B cell (primary cell): ENCODE measurements around the gene ATP2B3. TPM values are rescaled to one million over a fixed set of nuclear protein-coding genes. Genes with fewer than 3 reads are reported as not detected.
A peak's percentile ranks its signal among the peaks of the same experiment; 100 is the strongest.

ENCODE experiments used
- ATAC-seq: fragments of 200-7000 bp; cut with Tn5 transposase; one replicate; pipeline ENCODE4 v1.10.0; 2021; ENCODE audit warnings: low read depth, mild to moderate bottlenecking, moderate number of reproducible peaks, moderate library complexity
- CTCF ChIA-PET: fragments of 350-600 bp; sonication (Branson Sonifier 250); formaldehyde crosslinking; loops from one replicate; lab custom pipeline; 2021; ENCODE audit warnings: antibody characterized with exemption, inconsistent platforms; lab: Charles Lee
- POLR2A ChIA-PET: fragments of 350-600 bp; sonication (Branson Sonifier 250); formaldehyde crosslinking; loops from one replicate; lab custom pipeline; 2021; ENCODE audit warnings: antibody characterized with exemption; lab: Charles Lee
- DNase-seq: peaks from one replicate; pipeline ENCODE4 v3.0.0; 2013
- H2AFZ ChIP-seq: 2 replicates; pipeline ENCODE4 v1.6.1; 2012; ENCODE audit warnings: mild to moderate bottlenecking, low read depth, low read length; ENCODE audit not compliant: insufficient read depth, poor library complexity, severe bottlenecking
- H3K27ac ChIP-seq, 2 donors: 1 replicate in 1 of 2; 2 replicates in 1 of 2; pipeline ENCODE4 v1.5.1; 2012 to 2013; ENCODE audit warnings: low read length in 2 of 2, mild to moderate bottlenecking in 2 of 2, moderate library complexity in 1 of 2
- H3K27me3 ChIP-seq, 4 experiments: fragments of 200-600 bp in 1 of 4; sonication (generic) in 1 of 4; replicated peaks in 1 of 4; 1 replicate in 2 of 4; 2 replicates in 2 of 4; pipeline versions ENCODE4 v1.6.1 to v1.7.0; 2013 to 2016; ENCODE audit warnings: low read length in 3 of 4, mild to moderate bottlenecking in 2 of 4, mixed read lengths in 1 of 4, moderate library complexity in 1 of 4; ENCODE audit not compliant: insufficient read depth in 4 of 4, control insufficient read depth in 3 of 4; ENCODE audit errors: control extremely low read depth in 1 of 4
- H3K36me3 ChIP-seq, 2 experiments: replicated peaks in 1 of 2; 1 replicate in 1 of 2; 2 replicates in 1 of 2; pipeline versions ENCODE4 v1.6.1 to v1.7.1; 2013; ENCODE audit warnings: low read length in 1 of 2; ENCODE audit not compliant: insufficient read depth in 2 of 2, control insufficient read depth in 1 of 2; ENCODE audit errors: control extremely low read depth in 1 of 2, extremely low read depth in 1 of 2
- H3K4me1 ChIP-seq, 2 donors: fragments of 200-600 bp in 1 of 2; sonication (generic) in 1 of 2; 1 replicate in 1 of 2; 2 replicates in 1 of 2; pipeline versions ENCODE4 v1.5.1 to v1.6.1; 2013 to 2017; ENCODE audit warnings: low read length in 2 of 2; ENCODE audit not compliant: control insufficient read depth in 2 of 2, insufficient read depth in 2 of 2
- H3K4me2 ChIP-seq: replicated peaks from 2 replicates; pipeline ENCODE3; 2012; ENCODE audit warnings: mild to moderate bottlenecking, low read depth, low read length; ENCODE audit not compliant: poor library complexity, severe bottlenecking
- H3K4me3 ChIP-seq, 5 experiments: fragments of 200-600 bp in 1 of 5; sonication (generic) in 1 of 5; 1 replicate in 3 of 5; 2 replicates in 2 of 5; pipeline versions ENCODE4 v1.5.1 to v1.7.0; 2011 to 2016; ENCODE audit warnings: low read length in 4 of 5, mild to moderate bottlenecking in 4 of 5, low read depth in 2 of 5, control low read depth in 1 of 5, moderate library complexity in 1 of 5; ENCODE audit not compliant: insufficient read depth in 1 of 5; ENCODE audit errors: control extremely low read depth in 1 of 5, extremely low read depth in 1 of 5
- H3K79me2 ChIP-seq: fragments of 200-600 bp; sonication (generic); one replicate; pipeline ENCODE4 v1.6.0; 2016; ENCODE audit warnings: low read length; ENCODE audit not compliant: control insufficient read depth, insufficient read depth
- H3K9ac ChIP-seq: fragments of 200-600 bp; sonication (generic); 2 replicates; pipeline ENCODE4 v1.6.1; 2017; ENCODE audit warnings: mild to moderate bottlenecking, low read length, moderate library complexity
- H3K9me3 ChIP-seq, 3 donors: one replicate each; pipeline versions ENCODE4 v1.6.1 to v1.7.1; 2013; ENCODE audit warnings: low read length in 2 of 3; ENCODE audit not compliant: control insufficient read depth in 2 of 3, insufficient read depth in 1 of 3; ENCODE audit errors: control extremely low read depth in 1 of 3
- H4K20me1 ChIP-seq: 2 replicates; pipeline ENCODE4 v1.6.0; 2012; ENCODE audit warnings: mild to moderate bottlenecking, low read length; ENCODE audit not compliant: insufficient read depth, control insufficient read depth, poor library complexity, severe bottlenecking
- H3K27ac Mint-ChIP-seq: one replicate; pipeline ENCODE4 v1.8.0; 2021; ENCODE audit warnings: mixed read lengths
- H3K27me3 Mint-ChIP-seq: one replicate; pipeline ENCODE4 v1.8.0; 2021; ENCODE audit warnings: mixed read lengths
- H3K4me1 Mint-ChIP-seq: one replicate; pipeline ENCODE4 v1.8.0; 2021; ENCODE audit warnings: mixed read lengths
- H3K4me3 Mint-ChIP-seq: one replicate; pipeline ENCODE4 v1.8.0; 2021; ENCODE audit warnings: mixed read lengths
- H3K9me3 Mint-ChIP-seq: one replicate; pipeline ENCODE4 v1.8.0; 2022; ENCODE audit warnings: mixed read lengths; ENCODE audit not compliant: insufficient read depth
- CTCF ChIP-seq: fragments of 200-600 bp; IDR thresholded peaks from one replicate; pipeline ENCODE4 v1.8.0; 2022; ENCODE audit warnings: antibody characterized with exemption, mild to moderate bottlenecking
- EZH2 ChIP-seq: IDR thresholded peaks from 2 replicates; pipeline ENCODE4 v1.6.1; 2012; ENCODE audit warnings: borderline replicate concordance, low read depth, mild to moderate bottlenecking, moderate library complexity, low read length; ENCODE audit not compliant: insufficient read depth, poor library complexity, severe bottlenecking
- WGBS: methylation state at CpG from one replicate; pipeline ENCODE4 v1.1.5; 2013; ENCODE audit warnings: missing lambda C conversion rate; ENCODE audit not compliant: insufficient coverage; 5-methylcytosine and 5-hydroxymethylcytosine counted together
- intact Hi-C: fragments of 100-400 bp; cut with micrococcal nuclease; formaldehyde crosslinking; loops from one replicate; pipeline ENCODE4 v1.10.0; 2022
- polyA plus RNA-seq: library from polyadenylated mRNA; depleted of rRNA; stranded (reverse); fragments of >200 nt; gene quantifications from 2 replicates; pipeline ENCODE4 v1.2.3, GENCODE V29; 2012
- total RNA-seq, 2 donors: library from RNA; stranded (reverse); fragments of 120-200 nt in 1 of 2; gene quantifications; 1 replicate in 1 of 2; 2 replicates in 1 of 2; pipeline versions ENCODE4 v1.2.3 to v1.2.4, GENCODE V29; 2013 to 2022

ATP2B3 gene
- total and polyA plus RNA-seq, 2 donors (not counting 1 experiment from before 2014, with no cell fraction given): not detected

GRCh38 chrX:153609917-153610835 lies 92.7 kb downstream of the ATP2B3 start:
- Histone ChIP-seq H3K4me3 (peak overlapping the region in 4 of 5 experiments; percentile 45 to 59 (median 56)), H3K9me3 (peaks cover 0 to 4% (median 0%) of the 10 kb centered on the region in 3 donors), H3K4me1 (peaks cover 0 to 15% of the 10 kb centered on the region in 2 donors), H4K20me1 (no peaks in the 10 kb centered on the region), H3K36me3 (no peaks in the 10 kb centered on the region), H3K79me2 (no peaks in the 10 kb centered on the region), H3K27ac (no peak overlapping the region), H3K27me3 (peaks cover 0 to 5% (median 0%) of the 10 kb centered on the region in 4 experiments), H3K9ac (peak overlapping the region; percentile 55), H3K4me2 (peak overlapping the region; percentile 77), H2AFZ (peak overlapping the region; percentile 72)
- POLR2A ChIA-PET: interaction anchor here (0.6 to 1.3 kb wide), 2 partner anchors 8 to 10 kb away, joined by 3 to 6 read pairs; no protein-coding TSS in a partner anchor
- H3K9me3 Mint-ChIP-seq: no peaks in the 10 kb centered on the region
- peak; percentile 94 for ATAC-seq
- DNase-seq: peak; percentile 81
- TF ChIP-seq CTCF (peak; percentile 73), EZH2 (no peak)
- intact Hi-C loops: loop anchor here (1.0 to 5.0 kb wide), 2 partner anchors 37 to 52 kb away; partner anchors contain the start of gene DUSP9
- peak overlapping the region; percentile 85 for H3K4me3 Mint-ChIP-seq
- H3K27ac Mint-ChIP-seq: peak overlapping the region; percentile 50
- H3K27me3 Mint-ChIP-seq: peaks cover 13% of the 10 kb centered on the region
- WGBS: 4% methylated on average over 43 of the region's 63 CpGs
- peaks cover 10% of the 10 kb centered on the region for H3K4me1 Mint-ChIP-seq
- CTCF ChIA-PET: interaction anchor here (1.2 to 1.8 kb wide), 8 partner anchors 9 to 57 kb away, joined by 3 to 11 read pairs (median 5); partner anchors contain the start of gene DUSP9
